ENCODE data around the gene CEPT1. TPM values are rescaled to one million over a fixed set of nuclear protein-coding genes. Genes with fewer than 3 reads are reported as not detected.

The CEPT1 gene
- total and polyA plus RNA-seq, 10 of the 15 experiments (the other 5 are each of a cell fraction or from before 2014, with no cell fraction given): 29.4 to 77.9 (median 54.8) TPM

DNA sequence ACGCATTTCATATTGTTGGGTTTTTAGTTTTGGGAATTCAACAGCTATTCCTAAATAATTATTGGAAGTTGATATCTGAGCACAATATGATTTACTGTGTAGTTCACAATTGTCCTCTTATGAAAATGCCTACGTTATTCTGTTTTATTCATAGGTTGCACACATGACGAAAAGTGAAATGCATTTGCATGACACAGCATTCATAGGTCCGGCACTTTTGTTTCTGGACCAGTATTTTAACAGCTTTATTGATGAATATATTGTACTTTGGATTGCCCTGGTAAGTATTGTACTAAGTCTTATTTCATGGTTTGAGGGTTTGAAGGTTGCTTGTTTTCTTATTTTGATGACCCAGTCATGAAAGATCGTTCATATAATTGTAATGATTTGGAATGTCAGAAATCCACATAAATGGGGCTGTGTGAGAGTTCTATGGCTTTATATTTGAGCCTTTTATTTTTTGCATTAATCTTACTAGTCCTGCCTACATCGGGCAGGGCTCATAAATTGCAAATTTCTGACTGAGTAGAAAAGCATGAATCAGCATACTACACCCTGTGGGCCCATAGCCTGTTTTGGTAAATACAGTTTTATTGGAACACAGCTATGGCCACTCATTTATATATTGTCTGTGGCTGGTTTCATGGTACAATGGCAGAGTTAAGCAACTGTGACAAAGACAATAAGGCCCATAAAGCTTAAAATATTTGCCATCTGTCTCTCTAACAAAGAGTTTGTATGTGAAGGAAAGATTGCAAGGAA lies 43.5 kb downstream of the CEPT1 start:
- no peak for FAIRE-seq
- TF ChIP-seq, protein P1, sequence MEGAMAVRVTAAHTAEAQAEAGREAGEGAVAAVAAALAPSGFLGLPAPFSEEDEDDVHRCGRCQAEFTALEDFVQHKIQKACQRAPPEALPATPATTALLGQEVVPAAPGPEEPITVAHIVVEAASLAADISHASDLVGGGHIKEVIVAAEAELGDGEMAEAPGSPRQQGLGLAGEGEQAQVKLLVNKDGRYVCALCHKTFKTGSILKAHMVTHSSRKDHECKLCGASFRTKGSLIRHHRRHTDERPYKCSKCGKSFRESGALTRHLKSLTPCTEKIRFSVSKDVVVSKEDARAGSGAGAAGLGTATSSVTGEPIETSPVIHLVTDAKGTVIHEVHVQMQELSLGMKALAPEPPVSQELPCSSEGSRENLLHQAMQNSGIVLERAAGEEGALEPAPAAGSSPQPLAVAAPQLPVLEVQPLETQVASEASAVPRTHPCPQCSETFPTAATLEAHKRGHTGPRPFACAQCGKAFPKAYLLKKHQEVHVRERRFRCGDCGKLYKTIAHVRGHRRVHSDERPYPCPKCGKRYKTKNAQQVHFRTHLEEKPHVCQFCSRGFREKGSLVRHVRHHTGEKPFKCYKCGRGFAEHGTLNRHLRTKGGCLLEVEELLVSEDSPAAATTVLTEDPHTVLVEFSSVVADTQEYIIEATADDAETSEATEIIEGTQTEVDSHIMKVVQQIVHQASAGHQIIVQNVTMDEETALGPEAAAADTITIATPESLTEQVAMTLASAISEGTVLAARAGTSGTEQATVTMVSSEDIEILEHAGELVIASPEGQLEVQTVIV (IDR thresholded peaks at IDR 0.05; ENCODE audit: borderline replicate concordance, partially characterized antibody): no peak
- TF ChIP-seq IKZF2 (IDR thresholded peaks at IDR 0.05): no peak
- TF ChIP-seq, protein P2, sequence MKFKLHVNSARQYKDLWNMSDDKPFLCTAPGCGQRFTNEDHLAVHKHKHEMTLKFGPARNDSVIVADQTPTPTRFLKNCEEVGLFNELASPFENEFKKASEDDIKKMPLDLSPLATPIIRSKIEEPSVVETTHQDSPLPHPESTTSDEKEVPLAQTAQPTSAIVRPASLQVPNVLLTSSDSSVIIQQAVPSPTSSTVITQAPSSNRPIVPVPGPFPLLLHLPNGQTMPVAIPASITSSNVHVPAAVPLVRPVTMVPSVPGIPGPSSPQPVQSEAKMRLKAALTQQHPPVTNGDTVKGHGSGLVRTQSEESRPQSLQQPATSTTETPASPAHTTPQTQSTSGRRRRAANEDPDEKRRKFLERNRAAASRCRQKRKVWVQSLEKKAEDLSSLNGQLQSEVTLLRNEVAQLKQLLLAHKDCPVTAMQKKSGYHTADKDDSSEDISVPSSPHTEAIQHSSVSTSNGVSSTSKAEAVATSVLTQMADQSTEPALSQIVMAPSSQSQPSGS (IDR thresholded peaks at IDR 0.05; ENCODE audit: low read length): peak; percentile 31; the same call in 1 of the 2 replicates
- no peak for TF ChIP-seq CBFB (IDR thresholded peaks at IDR 0.05; ENCODE audit: low read depth)
- TF ChIP-seq HCFC1 (IDR thresholded peaks at IDR 0.05; ENCODE audit: low read length): no peak
- no peak for TF ChIP-seq SMAD5 (IDR thresholded peaks at IDR 0.05; ENCODE audit: low read depth)
- TF ChIP-seq, protein P3, sequence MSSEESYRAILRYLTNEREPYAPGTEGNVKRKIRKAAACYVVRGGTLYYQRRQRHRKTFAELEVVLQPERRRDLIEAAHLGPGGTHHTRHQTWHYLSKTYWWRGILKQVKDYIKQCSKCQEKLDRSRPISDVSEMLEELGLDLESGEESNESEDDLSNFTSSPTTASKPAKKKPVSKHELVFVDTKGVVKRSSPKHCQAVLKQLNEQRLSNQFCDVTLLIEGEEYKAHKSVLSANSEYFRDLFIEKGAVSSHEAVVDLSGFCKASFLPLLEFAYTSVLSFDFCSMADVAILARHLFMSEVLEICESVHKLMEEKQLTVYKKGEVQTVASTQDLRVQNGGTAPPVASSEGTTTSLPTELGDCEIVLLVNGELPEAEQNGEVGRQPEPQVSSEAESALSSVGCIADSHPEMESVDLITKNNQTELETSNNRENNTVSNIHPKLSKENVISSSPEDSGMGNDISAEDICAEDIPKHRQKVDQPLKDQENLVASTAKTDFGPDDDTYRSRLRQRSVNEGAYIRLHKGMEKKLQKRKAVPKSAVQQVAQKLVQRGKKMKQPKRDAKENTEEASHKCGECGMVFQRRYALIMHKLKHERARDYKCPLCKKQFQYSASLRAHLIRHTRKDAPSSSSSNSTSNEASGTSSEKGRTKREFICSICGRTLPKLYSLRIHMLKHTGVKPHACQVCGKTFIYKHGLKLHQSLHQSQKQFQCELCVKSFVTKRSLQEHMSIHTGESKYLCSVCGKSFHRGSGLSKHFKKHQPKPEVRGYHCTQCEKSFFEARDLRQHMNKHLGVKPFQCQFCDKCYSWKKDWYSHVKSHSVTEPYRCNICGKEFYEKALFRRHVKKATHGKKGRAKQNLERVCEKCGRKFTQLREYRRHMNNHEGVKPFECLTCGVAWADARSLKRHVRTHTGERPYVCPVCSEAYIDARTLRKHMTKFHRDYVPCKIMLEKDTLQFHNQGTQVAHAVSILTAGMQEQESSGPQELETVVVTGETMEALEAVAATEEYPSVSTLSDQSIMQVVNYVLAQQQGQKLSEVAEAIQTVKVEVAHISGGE (CRISPR knock-in tag; IDR thresholded peaks at IDR 0.05): 0 out of 2 replicates have a peak, but pooled peaks have one; percentile 13
- TF ChIP-seq CBX5 (IDR thresholded peaks at IDR 0.05; ENCODE audit: low read depth): no peak
- TF ChIP-seq MTA3 (IDR thresholded peaks at IDR 0.05; ENCODE audit: borderline replicate concordance, low read length): peak; percentile 45; the same call in 1 of the 2 replicates
- no peak overlapping the region for H3K9ac ChIP-seq (ENCODE audit: control insufficient read depth, insufficient read depth, low read length)
- ChIA-PET RAD21 (ENCODE audit: unreplicated experiment) (interaction anchor here (0.8 to 2.5 kb wide), 6 partner anchors 9 to 151 kb away, joined by 3 to 12 read pairs (median 4); partner anchors contain the start of genes CEPT1 and DRAM2), CTCF (interaction anchor here (0.8 to 3.1 kb wide), 9 partner anchors 9 to 153 kb away, joined by 3 to 14 read pairs (median 4); no protein-coding TSS in a partner anchor), POLR2A (interaction anchor here (0.6 to 3.8 kb wide), 7 partner anchors 12 to 50 kb away, joined by 3 to 21 read pairs (median 5); no protein-coding TSS in a partner anchor), SMC1A (ENCODE audit: uncharacterized antibody, unreplicated experiment) (interaction anchor here (0.7 to 6.5 kb wide), 18 partner anchors 8 to 217 kb away, joined by 3 to 68 read pairs (median 4); partner anchors contain the start of gene DENND2D)
- H2AFZ ChIP-seq (ENCODE audit: control insufficient read depth, low read depth, low read length): no peak overlapping the region
- no peak for DNase-seq (ENCODE audit: low read depth, low spot score)
- no peak overlapping the region for H3K4me3 ChIP-seq
- ATAC-seq: 0 out of 3 replicates have a peak, but pooled peaks have one; percentile 17
- WGBS (ENCODE audit: insufficient coverage, insufficient replicate concordance, low lambda C conversion rate, missing lambda C conversion rate): 83% methylated on average over 6 of the region's 6 CpGs
- no peaks in the 10 kb centered on the region for H3K4me1 ChIP-seq (ENCODE audit: control insufficient read depth, insufficient read depth, low read length)
- no peaks in the 10 kb centered on the region for H3K27me3 ChIP-seq (replicated peaks in 1 of 2; ENCODE audit: control insufficient read depth in 2 of 2, insufficient read depth in 2 of 2, low read length in 1 of 2)
- H3K4me2 ChIP-seq (ENCODE audit: control insufficient read depth, insufficient read depth): no peak overlapping the region
- H3K36me3 ChIP-seq (ENCODE audit: control insufficient read depth in 2 of 2, insufficient read depth in 2 of 2, low read length in 1 of 2): peaks cover 9 to 33% of the 10 kb centered on the region in 2 experiments
- no peaks in the 10 kb centered on the region; the same call in 1 of the 2 replicates for H3K79me2 ChIP-seq (ENCODE audit: control insufficient read depth, insufficient read depth, low read length)
- intact Hi-C loops (cut with micrococcal nuclease; ENCODE audit: unreplicated experiment) (no loop called here), in situ Hi-C loops (cut with MboI) (no loop called here)
- BruUV-seq (replicated peaks): no TSS peak
- H3K27ac ChIP-seq (ENCODE audit: control insufficient read depth, insufficient read depth): no peak overlapping the region
- no peaks in the 10 kb centered on the region for H3K9me3 ChIP-seq (replicated peaks; ENCODE audit: control insufficient read depth, insufficient read depth, low read length)
- H4K20me1 ChIP-seq (ENCODE audit: control insufficient read depth, insufficient read depth): no peaks in the 10 kb centered on the region

Measured in GM12878 (cell line).